ENCODE results near the gene HSPG2.
"Not testable (repeated sequence)": the region's sequence is repeated elsewhere in the genome, so short reads cannot be mapped to it uniquely, and the experiment has no call there.

The HSPG2 gene

DNA sequence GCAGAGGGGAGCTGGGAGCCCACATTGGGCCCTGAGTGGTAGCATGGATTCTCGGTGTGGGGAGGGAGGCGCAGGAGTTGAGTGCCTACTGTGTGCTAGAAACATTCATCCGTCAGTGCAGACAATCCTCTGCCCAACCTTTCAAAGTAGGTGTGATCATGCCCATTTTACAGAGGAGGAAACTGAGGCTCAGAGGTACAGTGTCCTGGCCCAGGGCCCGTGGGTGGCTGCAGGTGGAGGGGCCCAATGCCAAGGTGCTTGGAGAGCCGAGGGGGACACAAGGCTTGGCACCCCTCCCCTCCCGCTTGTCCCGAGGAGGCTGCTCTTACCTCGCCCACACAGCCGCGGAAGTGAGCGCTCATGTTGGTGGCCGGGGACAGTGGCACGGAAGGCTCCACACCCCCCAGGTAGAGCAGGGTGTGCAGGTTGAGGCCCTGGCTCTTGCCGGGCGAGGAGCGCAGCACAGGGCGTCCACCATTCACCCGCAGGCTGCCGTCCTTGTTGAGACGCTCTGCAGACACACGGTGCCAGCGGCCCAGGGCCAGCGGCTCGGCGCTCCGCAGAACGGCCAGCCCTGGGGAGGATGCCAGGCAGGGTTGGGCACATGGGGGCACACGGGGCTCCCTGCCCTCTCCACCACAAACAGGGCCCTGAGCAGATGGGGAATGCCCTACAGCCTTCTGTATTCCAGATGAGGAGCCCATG, 108.5 kb downstream of the HSPG2 start:
- Histone ChIP-seq H3K27ac (replicated peaks) (no peak overlapping the region), H3K27me3 (ENCODE audit: insufficient read depth, poor library complexity, severe bottlenecking) (no peaks in the 10 kb centered on the region), H3K4me3 (replicated peaks; ENCODE audit: insufficient read depth, low read length) (no peak overlapping the region)
- TF ChIP-seq, protein P1, sequence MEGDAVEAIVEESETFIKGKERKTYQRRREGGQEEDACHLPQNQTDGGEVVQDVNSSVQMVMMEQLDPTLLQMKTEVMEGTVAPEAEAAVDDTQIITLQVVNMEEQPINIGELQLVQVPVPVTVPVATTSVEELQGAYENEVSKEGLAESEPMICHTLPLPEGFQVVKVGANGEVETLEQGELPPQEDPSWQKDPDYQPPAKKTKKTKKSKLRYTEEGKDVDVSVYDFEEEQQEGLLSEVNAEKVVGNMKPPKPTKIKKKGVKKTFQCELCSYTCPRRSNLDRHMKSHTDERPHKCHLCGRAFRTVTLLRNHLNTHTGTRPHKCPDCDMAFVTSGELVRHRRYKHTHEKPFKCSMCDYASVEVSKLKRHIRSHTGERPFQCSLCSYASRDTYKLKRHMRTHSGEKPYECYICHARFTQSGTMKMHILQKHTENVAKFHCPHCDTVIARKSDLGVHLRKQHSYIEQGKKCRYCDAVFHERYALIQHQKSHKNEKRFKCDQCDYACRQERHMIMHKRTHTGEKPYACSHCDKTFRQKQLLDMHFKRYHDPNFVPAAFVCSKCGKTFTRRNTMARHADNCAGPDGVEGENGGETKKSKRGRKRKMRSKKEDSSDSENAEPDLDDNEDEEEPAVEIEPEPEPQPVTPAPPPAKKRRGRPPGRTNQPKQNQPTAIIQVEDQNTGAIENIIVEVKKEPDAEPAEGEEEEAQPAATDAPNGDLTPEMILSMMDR (IDR thresholded peaks at IDR 0.05; ENCODE audit: insufficient read depth, low read length), result no peak
- TF ChIP-seq POLR2AphosphoS5 (IDR thresholded peaks at IDR 0.05; ENCODE audit: low read depth) (no peak), GABPA (IDR thresholded peaks at IDR 0.05; ENCODE audit: low read depth) (no peak), SPI1 (IDR thresholded peaks at IDR 0.05; ENCODE audit: borderline replicate concordance, low read depth) (no peak)
- TF ChIP-seq, protein P2, sequence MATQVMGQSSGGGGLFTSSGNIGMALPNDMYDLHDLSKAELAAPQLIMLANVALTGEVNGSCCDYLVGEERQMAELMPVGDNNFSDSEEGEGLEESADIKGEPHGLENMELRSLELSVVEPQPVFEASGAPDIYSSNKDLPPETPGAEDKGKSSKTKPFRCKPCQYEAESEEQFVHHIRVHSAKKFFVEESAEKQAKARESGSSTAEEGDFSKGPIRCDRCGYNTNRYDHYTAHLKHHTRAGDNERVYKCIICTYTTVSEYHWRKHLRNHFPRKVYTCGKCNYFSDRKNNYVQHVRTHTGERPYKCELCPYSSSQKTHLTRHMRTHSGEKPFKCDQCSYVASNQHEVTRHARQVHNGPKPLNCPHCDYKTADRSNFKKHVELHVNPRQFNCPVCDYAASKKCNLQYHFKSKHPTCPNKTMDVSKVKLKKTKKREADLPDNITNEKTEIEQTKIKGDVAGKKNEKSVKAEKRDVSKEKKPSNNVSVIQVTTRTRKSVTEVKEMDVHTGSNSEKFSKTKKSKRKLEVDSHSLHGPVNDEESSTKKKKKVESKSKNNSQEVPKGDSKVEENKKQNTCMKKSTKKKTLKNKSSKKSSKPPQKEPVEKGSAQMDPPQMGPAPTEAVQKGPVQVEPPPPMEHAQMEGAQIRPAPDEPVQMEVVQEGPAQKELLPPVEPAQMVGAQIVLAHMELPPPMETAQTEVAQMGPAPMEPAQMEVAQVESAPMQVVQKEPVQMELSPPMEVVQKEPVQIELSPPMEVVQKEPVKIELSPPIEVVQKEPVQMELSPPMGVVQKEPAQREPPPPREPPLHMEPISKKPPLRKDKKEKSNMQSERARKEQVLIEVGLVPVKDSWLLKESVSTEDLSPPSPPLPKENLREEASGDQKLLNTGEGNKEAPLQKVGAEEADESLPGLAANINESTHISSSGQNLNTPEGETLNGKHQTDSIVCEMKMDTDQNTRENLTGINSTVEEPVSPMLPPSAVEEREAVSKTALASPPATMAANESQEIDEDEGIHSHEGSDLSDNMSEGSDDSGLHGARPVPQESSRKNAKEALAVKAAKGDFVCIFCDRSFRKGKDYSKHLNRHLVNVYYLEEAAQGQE (IDR thresholded peaks at IDR 0.05; ENCODE audit: insufficient replicate concordance, low read depth), result no peak
- no peak for DNase-seq (ENCODE audit: low read depth in 1 of 2, low spot score in 1 of 2)

- TF ChIP-seq POLR2AphosphoS5 (IDR thresholded peaks at IDR 0.05; ENCODE audit: low read depth) (no peak), GABPA (IDR thresholded peaks at IDR 0.05; ENCODE audit: low read depth) (no peak), SPI1 (IDR thresholded peaks at IDR 0.05; ENCODE audit: borderline replicate concordance, low read depth) (no peak)
- TF ChIP-seq, protein P1 (IDR thresholded peaks at IDR 0.05; ENCODE audit: insufficient read depth, low read length), result no peak
- TF ChIP-seq, protein P2 (IDR thresholded peaks at IDR 0.05; ENCODE audit: insufficient replicate concordance, low read depth), result no peak
- H3K4me3 ChIP-seq (replicated peaks; ENCODE audit: insufficient read depth, low read length), result no peak overlapping the region
- no peaks in the 10 kb centered on the region for H3K27me3 ChIP-seq (ENCODE audit: insufficient read depth, poor library complexity, severe bottlenecking)
- DNase-seq (ENCODE audit: low read depth in 1 of 2, low spot score in 1 of 2), result no peak
- no peak overlapping the region for H3K27ac ChIP-seq (replicated peaks)
Measured at GRCh38 chr1:21828075-21828474, 109.0 kb downstream of the HSPG2 start.

DNA sequence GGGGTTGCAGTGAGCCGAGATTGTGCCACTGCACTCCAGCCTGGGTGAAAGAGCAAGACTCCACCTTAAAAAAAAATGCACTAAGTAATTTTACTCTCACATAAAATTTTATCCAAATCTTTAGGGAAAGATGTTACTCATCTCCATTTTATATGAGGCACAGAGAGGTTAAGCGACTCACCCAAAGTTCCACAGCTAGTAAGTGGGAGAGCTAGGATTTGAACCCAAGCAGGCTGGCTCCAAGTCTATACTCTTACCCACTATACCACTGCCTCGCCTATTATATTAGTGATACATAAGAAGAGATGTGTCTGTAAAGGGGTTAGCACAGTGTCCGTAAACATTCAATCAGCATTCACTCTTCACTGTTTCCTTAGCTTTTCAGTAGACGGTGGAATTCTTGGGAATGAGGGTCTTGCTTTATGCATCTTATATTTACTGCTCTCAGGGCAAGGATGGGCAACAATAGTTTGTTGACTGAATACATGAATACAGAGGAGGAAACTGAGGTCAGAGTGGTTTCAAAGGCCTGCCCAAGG, 109.9 kb downstream of the HSPG2 start:
- TF ChIP-seq SPI1 (IDR thresholded peaks at IDR 0.05; ENCODE audit: borderline replicate concordance, low read depth) (no peak), POLR2AphosphoS5 (IDR thresholded peaks at IDR 0.05; ENCODE audit: low read depth) (no peak), GABPA (IDR thresholded peaks at IDR 0.05; ENCODE audit: low read depth) (no peak)
- TF ChIP-seq, protein P2 (IDR thresholded peaks at IDR 0.05; ENCODE audit: insufficient replicate concordance, low read depth), result no peak
- TF ChIP-seq, protein P1 (IDR thresholded peaks at IDR 0.05; ENCODE audit: insufficient read depth, low read length), result no peak

GRCh38 chr1:21826694-21827093, 110.4 kb downstream of the HSPG2 start:
- not testable (repeated sequence) for H3K4me3 ChIP-seq (replicated peaks; ENCODE audit: insufficient read depth, low read length); H3K27ac ChIP-seq (replicated peaks); H3K27me3 ChIP-seq (ENCODE audit: insufficient read depth, poor library complexity, severe bottlenecking); DNase-seq (ENCODE audit: low read depth in 1 of 2, low spot score in 1 of 2)

More for the DNA sequence above, 109.9 kb downstream of the HSPG2 start:
- no peak for DNase-seq (ENCODE audit: low read depth in 1 of 2, low spot score in 1 of 2)
- no peak overlapping the region for H3K27ac ChIP-seq (replicated peaks)
- no peak overlapping the region for H3K4me3 ChIP-seq (replicated peaks; ENCODE audit: insufficient read depth, low read length)
- H3K27me3 ChIP-seq (ENCODE audit: insufficient read depth, poor library complexity, severe bottlenecking), result no peaks in the 10 kb centered on the region
